Memory B cell (primary cell): ENCODE results near the gene EPHA3.

Experiments used
- ATAC-seq: fragments of 150-1000 bp; cut with Tn5 transposase; 2 replicates; pipeline ENCODE4 v1.10.0; 2021; ENCODE audit warnings: low read depth, mild to moderate bottlenecking, moderate library complexity
- DNase-seq, 2 donors: peaks; one replicate each; pipeline ENCODE4 v3.0.0; 2022; ENCODE audit warnings: low spot score in 2 of 2
- H3K27ac Mint-ChIP-seq: one replicate; pipeline ENCODE4 v1.8.0; 2022; ENCODE audit warnings: mild to moderate bottlenecking, moderate library complexity, mixed read lengths
- H3K27me3 Mint-ChIP-seq: one replicate; pipeline ENCODE4 v1.8.0; 2022; ENCODE audit warnings: mixed read lengths
- H3K36me3 Mint-ChIP-seq: one replicate; pipeline ENCODE4 v1.8.0; 2022; ENCODE audit warnings: mild to moderate bottlenecking, mixed read lengths
- H3K4me1 Mint-ChIP-seq: one replicate; pipeline ENCODE4 v1.8.0; 2022; ENCODE audit warnings: mixed read lengths
- H3K4me3 Mint-ChIP-seq: one replicate; pipeline ENCODE4 v1.8.0; 2022; ENCODE audit warnings: mild to moderate bottlenecking, moderate library complexity, mixed read lengths
- H3K9me3 Mint-ChIP-seq: one replicate; pipeline ENCODE4 v1.8.0; 2022; ENCODE audit warnings: mixed read lengths

The EPHA3 gene

DNA sequence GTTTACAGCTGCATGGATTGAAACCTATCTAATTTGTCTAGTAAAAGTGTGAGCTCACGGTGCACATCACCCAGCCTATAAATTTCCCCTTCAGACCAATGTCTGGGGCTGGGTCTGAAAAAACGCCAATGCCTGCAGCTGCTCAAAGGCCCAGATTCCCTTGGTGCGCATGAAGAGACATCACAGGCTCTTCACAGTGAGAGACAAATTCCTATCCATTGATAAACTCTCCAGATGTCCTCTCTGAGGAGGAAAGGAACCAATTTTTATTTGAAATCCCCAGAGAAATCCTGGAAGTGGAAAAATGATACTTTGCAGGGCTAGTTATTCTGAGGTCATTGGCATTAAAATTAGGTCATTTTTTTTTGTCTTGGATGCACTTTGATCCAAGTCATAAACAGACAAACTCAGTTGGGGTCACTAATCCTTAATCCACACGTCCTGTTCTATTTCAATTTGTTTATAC, 360.5 kb downstream of the EPHA3 start:
- ATAC-seq (no peak), DNase-seq (no peak)
- H3K27me3 Mint-ChIP-seq, result no peaks in the 10 kb centered on the region
- H3K36me3 Mint-ChIP-seq, result no peaks in the 10 kb centered on the region
- no peaks in the 10 kb centered on the region for H3K4me1 Mint-ChIP-seq
- no peak overlapping the region for H3K4me3 Mint-ChIP-seq
- no peak overlapping the region for H3K27ac Mint-ChIP-seq
- no peaks in the 10 kb centered on the region for H3K9me3 Mint-ChIP-seq

DNA sequence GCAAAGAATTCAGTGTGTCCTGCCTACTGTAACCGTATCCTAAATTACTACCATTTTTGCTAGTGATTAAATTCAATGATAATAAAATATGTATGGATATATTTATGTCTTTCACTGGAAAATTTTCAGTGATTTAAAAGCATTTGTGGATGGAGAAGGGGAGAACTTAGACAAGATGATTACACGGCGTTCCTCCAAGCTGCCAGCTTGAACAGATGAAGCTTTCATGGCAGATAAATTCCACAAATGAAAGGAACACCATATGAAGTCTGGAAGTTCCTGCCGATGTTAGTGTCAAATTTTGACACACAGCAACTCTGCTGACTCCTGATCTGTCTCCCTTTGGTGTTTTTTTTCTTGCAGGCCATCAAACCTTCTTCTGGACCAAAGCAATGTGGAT, 364.7 kb downstream of the EPHA3 start:
- no peak for ATAC-seq
- Mint-ChIP-seq H3K27me3 (no peaks in the 10 kb centered on the region), H3K36me3 (peaks cover 2% of the 10 kb centered on the region), H3K27ac (no peak overlapping the region), H3K9me3 (peaks cover 2% of the 10 kb centered on the region), H3K4me1 (no peaks in the 10 kb centered on the region), H3K4me3 (no peak overlapping the region)
- DNase-seq, result no peak

- peaks cover 3% of the 10 kb centered on the region for H3K9me3 Mint-ChIP-seq
- H3K4me3 Mint-ChIP-seq, result no peak overlapping the region
- no peak for ATAC-seq
- DNase-seq, result no peak
- H3K36me3 Mint-ChIP-seq, result peaks cover 2% of the 10 kb centered on the region
- H3K4me1 Mint-ChIP-seq, result no peaks in the 10 kb centered on the region
- no peak overlapping the region for H3K27ac Mint-ChIP-seq
- no peaks in the 10 kb centered on the region for H3K27me3 Mint-ChIP-seq
Measured at GRCh38 chr3:89474333-89475130, 367.1 kb downstream of the EPHA3 start.

DNA sequence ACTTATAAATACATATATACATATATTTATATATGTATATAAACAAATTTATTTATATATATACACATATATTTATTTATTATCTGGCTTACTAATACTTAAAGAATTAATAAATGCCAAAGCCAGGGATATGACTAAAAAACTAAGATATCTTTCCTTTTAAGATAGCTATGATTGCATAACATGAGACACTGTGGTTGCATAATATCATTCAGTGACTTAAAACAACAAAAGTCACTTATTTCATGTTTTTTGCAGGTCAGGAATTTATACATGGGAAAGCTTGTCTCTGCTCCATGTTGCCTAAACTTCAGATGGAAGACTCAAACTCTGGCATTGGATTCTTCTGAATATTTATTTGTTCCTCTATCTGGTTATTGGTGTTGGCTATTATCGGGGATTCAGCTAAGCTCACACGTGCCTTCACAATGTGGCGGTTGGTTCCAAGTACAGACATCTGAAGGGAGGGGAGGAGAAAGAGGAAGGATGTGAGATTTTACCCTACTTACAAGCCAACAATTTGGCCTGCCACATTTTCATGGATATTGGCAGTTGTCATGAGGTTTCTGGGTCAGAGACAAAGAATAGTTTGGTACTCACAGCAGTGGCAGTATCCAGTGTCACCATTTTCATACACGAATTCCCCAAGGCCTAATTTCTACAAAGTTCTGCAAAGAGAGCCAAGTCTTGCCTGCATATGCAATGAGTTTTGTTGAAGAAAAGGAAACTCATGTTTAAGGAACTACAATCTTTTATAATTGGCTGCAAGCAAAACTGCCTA, 381.6 kb downstream of the EPHA3 start:
- no peak for ATAC-seq
- no peaks in the 10 kb centered on the region for H3K27me3 Mint-ChIP-seq
- peaks cover 5% of the 10 kb centered on the region for H3K9me3 Mint-ChIP-seq
- no peaks in the 10 kb centered on the region for H3K4me1 Mint-ChIP-seq
- no peak overlapping the region for H3K4me3 Mint-ChIP-seq
- H3K27ac Mint-ChIP-seq, result no peak overlapping the region
- no peak for DNase-seq
- no peaks in the 10 kb centered on the region for H3K36me3 Mint-ChIP-seq

DNA sequence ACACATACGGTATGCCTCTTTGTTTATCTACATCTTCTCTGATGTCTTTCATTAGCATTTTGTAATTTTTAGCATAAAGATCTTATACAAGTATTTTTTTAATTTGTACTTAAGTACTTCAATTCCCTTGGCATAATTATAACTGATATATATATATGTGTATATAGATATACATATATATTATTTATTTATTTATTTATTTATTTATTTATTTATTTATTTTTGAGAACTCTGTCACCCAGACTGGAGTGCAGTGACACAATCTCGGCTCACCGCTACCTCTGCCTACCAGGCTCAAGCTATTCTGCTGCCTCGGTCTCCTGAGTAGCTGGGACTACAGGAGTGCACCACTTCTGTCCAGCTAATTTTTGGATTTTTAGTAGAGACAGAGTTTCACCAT, 382.7 kb downstream of the EPHA3 start:
- no peaks in the 10 kb centered on the region for H3K4me1 Mint-ChIP-seq
- no peaks in the 10 kb centered on the region for H3K27me3 Mint-ChIP-seq
- ATAC-seq, result no peak
- no peak overlapping the region for H3K27ac Mint-ChIP-seq
- DNase-seq, result no peak
- H3K9me3 Mint-ChIP-seq, result peaks cover 3% of the 10 kb centered on the region
- no peak overlapping the region for H3K4me3 Mint-ChIP-seq
- H3K36me3 Mint-ChIP-seq, result no peaks in the 10 kb centered on the region

- Mint-ChIP-seq H3K4me1 (no peaks in the 10 kb centered on the region), H3K27ac (no peak overlapping the region), H3K36me3 (no peaks in the 10 kb centered on the region), H3K27me3 (no peaks in the 10 kb centered on the region), H3K4me3 (no peak overlapping the region), H3K9me3 (no peaks in the 10 kb centered on the region)
- DNase-seq (no peak), ATAC-seq (no peak)
Measured at GRCh38 chr3:89494734-89495133, 387.3 kb downstream of the EPHA3 start.

DNA sequence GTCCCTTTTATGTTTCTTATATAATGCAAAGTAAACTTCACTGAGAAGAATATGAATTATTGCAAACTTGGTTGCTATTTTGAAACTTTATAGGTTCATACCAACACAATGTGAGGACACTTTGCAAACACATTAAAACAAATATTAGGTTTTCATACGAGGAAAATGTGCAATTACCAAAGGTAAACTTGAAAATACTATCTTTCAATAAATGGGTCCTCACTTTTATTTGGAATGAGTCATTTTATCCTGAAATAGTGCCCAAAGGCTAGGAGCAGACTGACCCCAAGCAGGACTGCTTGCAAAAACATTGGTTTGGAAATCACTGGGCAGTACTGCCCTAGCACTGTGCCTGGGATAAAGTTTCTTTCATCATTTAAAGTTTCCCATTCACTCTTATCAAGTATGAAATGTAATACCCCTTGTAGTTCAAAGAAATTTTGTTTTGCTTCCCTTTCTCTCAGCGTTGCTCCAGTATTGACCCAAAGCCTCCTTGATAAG, 396.5 kb downstream of the EPHA3 start:
- DNase-seq (no peak), ATAC-seq (no peak)
- no peaks in the 10 kb centered on the region for H3K4me1 Mint-ChIP-seq
- H3K4me3 Mint-ChIP-seq, result no peak overlapping the region
- no peak overlapping the region for H3K27ac Mint-ChIP-seq
- no peaks in the 10 kb centered on the region for H3K36me3 Mint-ChIP-seq
- H3K9me3 Mint-ChIP-seq, result no peaks in the 10 kb centered on the region
- H3K27me3 Mint-ChIP-seq, result no peaks in the 10 kb centered on the region

- H3K36me3 Mint-ChIP-seq, result no peaks in the 10 kb centered on the region
Measured at GRCh38 chr3:89504432-89504831, 397.0 kb downstream of the EPHA3 start.

GRCh38 chr3:89506462-89507103, 399.2 kb downstream of the EPHA3 start:
- no peak overlapping the region for H3K27ac Mint-ChIP-seq

More at GRCh38 chr3:89504432-89504831, 397.0 kb downstream of the EPHA3 start:
- Mint-ChIP-seq H3K27me3 (no peaks in the 10 kb centered on the region), H3K27ac (no peak overlapping the region), H3K9me3 (no peaks in the 10 kb centered on the region), H3K4me3 (no peak overlapping the region), H3K4me1 (no peaks in the 10 kb centered on the region)
- DNase-seq, result no peak
- no peak for ATAC-seq

DNA sequence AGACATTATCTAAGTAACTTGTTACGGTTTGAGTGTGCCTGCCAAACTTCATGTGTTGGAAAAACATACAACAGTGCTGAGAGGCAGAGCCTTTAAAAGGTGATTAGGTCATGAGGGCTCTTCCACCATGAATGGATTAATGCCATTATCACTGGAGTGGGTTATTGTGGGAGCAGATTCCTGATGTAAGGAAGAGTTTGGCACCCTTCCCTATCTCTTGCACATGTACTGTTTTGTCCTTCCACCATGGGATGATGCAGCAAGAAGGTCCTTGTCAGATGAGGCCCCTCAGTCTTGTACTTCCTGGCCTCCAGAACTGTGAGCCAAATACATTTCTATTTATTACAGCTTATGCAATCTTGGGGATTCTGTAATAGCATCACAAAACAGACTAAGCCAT, 413.9 kb downstream of the EPHA3 start:
- Mint-ChIP-seq H3K9me3 (no peaks in the 10 kb centered on the region), H3K4me1 (no peaks in the 10 kb centered on the region), H3K27me3 (no peaks in the 10 kb centered on the region), H3K4me3 (no peak overlapping the region), H3K27ac (no peak overlapping the region), H3K36me3 (no peaks in the 10 kb centered on the region)
- ATAC-seq (no peak), DNase-seq (no peak)

More at GRCh38 chr3:89506462-89507103, 399.2 kb downstream of the EPHA3 start:
- no peaks in the 10 kb centered on the region for H3K4me1 Mint-ChIP-seq
- H3K4me3 Mint-ChIP-seq, result no peak overlapping the region
- DNase-seq, result no peak
- no peaks in the 10 kb centered on the region for H3K9me3 Mint-ChIP-seq
- no peaks in the 10 kb centered on the region for H3K36me3 Mint-ChIP-seq
- no peak for ATAC-seq
- H3K27me3 Mint-ChIP-seq, result no peaks in the 10 kb centered on the region

DNA sequence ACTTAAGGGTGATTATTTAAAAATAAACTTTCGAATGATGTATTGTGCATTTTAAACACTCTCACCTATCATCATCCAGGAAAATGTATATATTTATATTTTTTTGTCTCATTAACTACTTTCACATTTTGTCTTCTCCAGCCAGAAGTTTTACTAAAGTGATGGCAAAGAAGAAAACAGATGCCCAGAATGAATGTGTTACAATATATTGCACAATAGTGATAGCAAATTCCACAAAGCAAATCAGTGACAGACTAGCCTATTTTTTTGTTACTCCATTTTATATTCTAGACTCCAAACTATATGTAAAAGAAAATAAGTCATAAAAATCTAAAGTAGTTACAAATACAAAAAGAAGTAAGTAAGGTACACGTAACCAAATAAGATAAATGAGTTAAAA, 414.7 kb downstream of the EPHA3 start:
- Mint-ChIP-seq H3K36me3 (no peaks in the 10 kb centered on the region), H3K27me3 (no peaks in the 10 kb centered on the region), H3K9me3 (no peaks in the 10 kb centered on the region), H3K4me3 (no peak overlapping the region), H3K27ac (no peak overlapping the region), H3K4me1 (no peaks in the 10 kb centered on the region)
- DNase-seq (no peak), ATAC-seq (no peak)

DNA sequence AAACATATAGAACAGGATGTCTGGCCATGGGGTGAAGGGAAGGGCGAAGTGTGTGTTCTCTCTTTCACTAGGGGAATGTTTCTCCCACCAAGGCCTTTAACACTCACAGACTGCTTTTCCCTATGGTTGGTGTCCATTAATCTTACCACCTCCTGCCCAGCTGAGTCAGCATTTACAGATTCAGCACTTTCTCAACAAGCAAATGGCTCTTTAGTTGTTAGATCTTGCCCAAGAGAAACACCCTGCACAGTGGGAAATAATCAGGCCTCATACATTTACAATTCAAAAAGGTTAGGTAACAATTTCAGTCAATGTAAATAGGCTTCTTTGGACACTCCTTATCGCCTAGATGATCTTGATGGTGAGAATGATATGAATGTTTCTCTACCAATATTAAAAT, 418.2 kb downstream of the EPHA3 start:
- H3K27ac Mint-ChIP-seq, result no peak overlapping the region
- H3K36me3 Mint-ChIP-seq, result no peaks in the 10 kb centered on the region
- H3K4me1 Mint-ChIP-seq, result no peaks in the 10 kb centered on the region
- ATAC-seq, result no peak
- no peak overlapping the region for H3K4me3 Mint-ChIP-seq
- no peaks in the 10 kb centered on the region for H3K27me3 Mint-ChIP-seq
- peaks cover 3% of the 10 kb centered on the region for H3K9me3 Mint-ChIP-seq
- DNase-seq, result no peak

DNA sequence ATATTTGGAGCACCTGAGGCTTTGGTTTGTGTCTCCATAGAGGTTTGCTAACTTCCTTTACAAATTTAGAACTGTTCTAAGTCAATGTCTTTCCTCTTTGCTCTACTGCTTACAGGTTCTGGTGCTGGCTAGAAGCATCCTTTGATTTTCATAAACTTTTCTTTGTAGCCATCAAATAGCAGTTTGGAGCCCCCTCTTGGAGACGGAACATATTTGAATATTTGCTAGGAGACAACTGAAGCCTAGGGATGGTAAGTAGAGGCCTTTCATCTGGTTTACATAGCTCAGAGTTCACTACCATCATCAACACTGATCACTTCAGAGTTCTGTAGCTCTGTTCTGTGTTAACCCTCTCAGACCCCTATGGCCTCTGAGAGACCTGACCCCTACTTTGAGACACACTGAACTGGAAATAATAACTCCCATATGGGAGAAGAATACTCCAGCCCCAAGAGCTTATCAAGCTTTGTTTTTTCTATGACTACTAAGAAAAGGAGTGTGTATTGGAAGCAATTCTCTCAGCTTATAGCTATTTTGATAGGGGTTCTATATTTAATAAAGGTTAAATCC, 420.4 kb downstream of the EPHA3 start:
- Mint-ChIP-seq H3K27me3 (no peaks in the 10 kb centered on the region), H3K9me3 (peaks cover 3% of the 10 kb centered on the region), H3K36me3 (no peaks in the 10 kb centered on the region), H3K4me3 (no peak overlapping the region), H3K4me1 (no peaks in the 10 kb centered on the region), H3K27ac (no peak overlapping the region)
- no peak for ATAC-seq
- DNase-seq, result no peak
